T-cell (primary cell): ENCODE results near the gene HDAC9. TPM values are rescaled to one million over a fixed set of nuclear protein-coding genes. Genes with fewer than 3 reads are reported as not detected.

ENCODE experiments used
- ATAC-seq, 4 experiments: fragments of 200-7000 bp in 3 of 4; fragments of 150-1000 bp in 1 of 4; cut with Tn5 transposase; replicated peaks in 1 of 4; 1 replicate in 3 of 4; 2 replicates in 1 of 4; pipeline ENCODE4 v1.10.0; 2021; ENCODE audit warnings: moderate library complexity in 3 of 4, mild to moderate bottlenecking in 2 of 4, moderate number of reproducible peaks in 1 of 4
- CTCF ChIA-PET, 2 donors: fragments of 300-600 bp; sonication (Branson Sonifier 250); formaldehyde crosslinking; loops; one replicate each; lab custom pipeline; 2022; ENCODE audit warnings: antibody characterized with exemption in 2 of 2; lab: Charles Lee
- POLR2A ChIA-PET, 2 donors: fragments of 300-600 bp; sonication (Branson Sonifier 250); formaldehyde crosslinking; loops; one replicate each; lab custom pipeline; 2022; ENCODE audit warnings: antibody characterized with exemption in 2 of 2; lab: Charles Lee
- DNase-seq, 35 experiments: peaks; one replicate each; pipeline versions ENCODE4 v3.0.0 to v3.0.0-alpha.2; 2013 to 2023
- H3K27ac ChIP-seq: one replicate; pipeline ENCODE4 v1.5.1; 2013; ENCODE audit warnings: low read length
- H3K27me3 ChIP-seq, 2 experiments: replicated peaks in 1 of 2; 1 replicate in 1 of 2; 2 replicates in 1 of 2; pipeline versions ENCODE4 v1.6.1 to v1.7.0; 2013; ENCODE audit warnings: low read length in 1 of 2, mixed read lengths in 1 of 2; ENCODE audit not compliant: control insufficient read depth in 2 of 2, insufficient read depth in 2 of 2; ENCODE audit errors: extremely low read depth in 1 of 2
- H3K36me3 ChIP-seq, 2 donors: 1 replicate in 1 of 2; 2 replicates in 1 of 2; pipeline versions ENCODE4 v1.6.1 to v1.7.0; 2013; ENCODE audit warnings: low read length in 1 of 2; ENCODE audit not compliant: control insufficient read depth in 2 of 2, insufficient read depth in 1 of 2; ENCODE audit errors: extremely low read depth in 1 of 2
- H3K4me1 ChIP-seq, 2 experiments: 1 replicate in 1 of 2; 2 replicates in 1 of 2; pipeline versions ENCODE4 v1.6.1 to v1.7.0; 2013; ENCODE audit warnings: low read length in 2 of 2, mixed read lengths in 1 of 2; ENCODE audit not compliant: insufficient read depth in 2 of 2, control insufficient read depth in 1 of 2; ENCODE audit errors: extremely low read depth in 1 of 2
- H3K4me3 ChIP-seq, 2 donors: 1 replicate in 1 of 2; 2 replicates in 1 of 2; pipeline versions ENCODE4 v1.5.1 to v1.7.0; 2013; ENCODE audit warnings: mild to moderate bottlenecking in 2 of 2, low read length in 1 of 2, moderate library complexity in 1 of 2; ENCODE audit not compliant: control insufficient read depth in 1 of 2; ENCODE audit errors: extremely low read depth in 1 of 2
- H3K9me3 ChIP-seq: 2 replicates; pipeline ENCODE4 v1.7.0; 2013
- H3K27ac Mint-ChIP-seq, 2 donors: one replicate each; pipeline ENCODE4 v1.8.0; 2020 to 2021; ENCODE audit warnings: mild to moderate bottlenecking in 2 of 2, mixed read lengths in 2 of 2
- H3K27me3 Mint-ChIP-seq, 2 donors: one replicate each; pipeline ENCODE4 v1.8.0; 2021 to 2022; ENCODE audit warnings: mixed read lengths in 2 of 2
- H3K36me3 Mint-ChIP-seq: one replicate; pipeline ENCODE4 v1.8.0; 2021; ENCODE audit warnings: mixed read lengths
- H3K4me1 Mint-ChIP-seq, 3 donors: one replicate each; pipeline ENCODE4 v1.8.0; 2020 to 2022; ENCODE audit warnings: mixed read lengths in 3 of 3, mild to moderate bottlenecking in 1 of 3
- H3K4me3 Mint-ChIP-seq, 3 donors: one replicate each; pipeline ENCODE4 v1.8.0; 2020 to 2022; ENCODE audit warnings: mild to moderate bottlenecking in 3 of 3, mixed read lengths in 3 of 3, moderate library complexity in 3 of 3
- H3K9me3 Mint-ChIP-seq, 3 donors: one replicate each; pipeline ENCODE4 v1.8.0; 2020 to 2022; ENCODE audit warnings: mixed read lengths in 3 of 3
- WGBS: methylation state at CpG from one replicate; pipeline ENCODE4 v1.1.5; 2013; ENCODE audit warnings: missing lambda C conversion rate; ENCODE audit not compliant: insufficient coverage; 5-methylcytosine and 5-hydroxymethylcytosine counted together
- total RNA-seq, 35 experiments: library from RNA in 6 of 35; stranded (reverse) in 6 of 35; fragments of 120-200 nt in 1 of 35; gene quantifications; one replicate each; pipeline versions ENCODE4 v1.2.1 to v1.2.4 and lab custom pipeline; 2013 to 2026

The HDAC9 gene
- total RNA-seq, 5 donors from 2014 or later (not counting 1 experiment from before 2014, with no cell fraction given) = 2.8 to 6.7 (median 4.7) TPM

GRCh38 chr7:18916826-18917225, 421.3 kb downstream of the HDAC9 start:
- H3K36me3 ChIP-seq = no peaks in the 10 kb centered on the region
- no peaks in the 10 kb centered on the region for H3K27me3 ChIP-seq
- no peaks in the 10 kb centered on the region for H3K9me3 ChIP-seq
- Mint-ChIP-seq H3K27me3 (no peaks in the 10 kb centered on the region), H3K36me3 (no peaks in the 10 kb centered on the region), H3K9me3 (peaks cover 3 to 19% (median 13%) of the 10 kb centered on the region in 3 donors), H3K4me3 (no peak overlapping the region), H3K27ac (no peak overlapping the region), H3K4me1 (no peaks in the 10 kb centered on the region)
- no peak overlapping the region for H3K27ac ChIP-seq
- no peak overlapping the region for H3K4me3 ChIP-seq
- no peaks in the 10 kb centered on the region for H3K4me1 ChIP-seq
- WGBS = no CpG with 5 or more reads among the region's 3 CpGs
- DNase-seq = no peak
- CTCF ChIA-PET = no interaction called here
- no peak for ATAC-seq
- POLR2A ChIA-PET = no interaction called here

DNA sequence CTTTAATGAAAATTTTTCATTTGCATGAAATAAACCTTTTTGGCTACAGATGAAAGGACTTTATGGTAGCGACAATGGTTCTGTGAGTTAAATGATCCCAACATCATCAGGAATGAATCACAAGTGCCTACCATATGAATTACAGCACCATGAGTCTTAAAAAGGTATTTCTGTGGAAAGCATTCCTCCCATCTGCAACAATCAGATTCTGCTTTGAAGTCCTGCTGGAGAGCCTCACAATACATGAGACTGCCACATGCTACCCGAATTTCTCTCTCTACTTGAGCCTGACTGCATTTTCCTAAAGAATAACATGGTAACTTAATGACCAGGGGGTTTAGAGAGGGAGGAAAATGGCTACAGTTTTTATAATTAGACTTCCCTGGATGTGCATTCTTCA, 431.6 kb downstream of the HDAC9 start:
- Histone ChIP-seq H3K36me3 (no peaks in the 10 kb centered on the region), H3K4me1 (no peaks in the 10 kb centered on the region), H3K27ac (no peak overlapping the region), H3K4me3 (no peak overlapping the region), H3K9me3 (no peaks in the 10 kb centered on the region), H3K27me3 (no peaks in the 10 kb centered on the region)
- Mint-ChIP-seq H3K4me3 (no peak overlapping the region), H3K27me3 (no peaks in the 10 kb centered on the region), H3K9me3 (peaks cover 4 to 9% (median 5%) of the 10 kb centered on the region in 3 donors), H3K36me3 (no peaks in the 10 kb centered on the region), H3K4me1 (no peaks in the 10 kb centered on the region), H3K27ac (no peak overlapping the region)
- DNase-seq (no peak), ATAC-seq (no peak)
- ChIA-PET CTCF (no interaction called here), POLR2A (no interaction called here)
- WGBS = no CpG with 5 or more reads among the region's 2 CpGs

DNA sequence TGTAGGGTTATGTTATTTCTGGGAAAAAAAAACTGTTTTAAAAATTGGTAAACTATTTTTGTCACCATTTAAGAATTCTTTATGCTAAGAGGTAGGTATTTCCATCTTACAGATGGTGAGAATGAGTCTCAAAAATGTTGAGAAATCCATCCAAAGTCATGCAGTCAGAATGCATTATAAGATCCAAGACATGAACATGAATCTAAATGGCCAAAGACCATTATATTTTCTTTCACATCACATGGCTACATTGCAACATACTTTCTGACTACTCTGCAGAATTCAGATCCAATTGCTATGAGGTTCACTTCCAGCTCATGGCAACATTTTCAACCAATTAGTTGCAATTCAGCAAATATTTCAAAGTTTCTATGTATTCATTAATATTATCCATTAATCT, 440.7 kb downstream of the HDAC9 start:
- H3K4me1 ChIP-seq = no peaks in the 10 kb centered on the region
- H3K27me3 ChIP-seq = no peaks in the 10 kb centered on the region
- peaks cover 4 to 18% (median 5%) of the 10 kb centered on the region in 3 donors for H3K9me3 Mint-ChIP-seq
- DNase-seq = no peak
- ChIA-PET POLR2A (no interaction called here), CTCF (no interaction called here)
- no peak for ATAC-seq
- H3K36me3 ChIP-seq = no peaks in the 10 kb centered on the region
- H3K27ac Mint-ChIP-seq = no peak overlapping the region
- H3K27me3 Mint-ChIP-seq = no peaks in the 10 kb centered on the region
- H3K27ac ChIP-seq = no peak overlapping the region
- H3K4me3 ChIP-seq = no peak overlapping the region
- no peaks in the 10 kb centered on the region for H3K9me3 ChIP-seq
- H3K4me1 Mint-ChIP-seq = no peaks in the 10 kb centered on the region
- H3K36me3 Mint-ChIP-seq = no peaks in the 10 kb centered on the region
- no peak overlapping the region for H3K4me3 Mint-ChIP-seq

DNA sequence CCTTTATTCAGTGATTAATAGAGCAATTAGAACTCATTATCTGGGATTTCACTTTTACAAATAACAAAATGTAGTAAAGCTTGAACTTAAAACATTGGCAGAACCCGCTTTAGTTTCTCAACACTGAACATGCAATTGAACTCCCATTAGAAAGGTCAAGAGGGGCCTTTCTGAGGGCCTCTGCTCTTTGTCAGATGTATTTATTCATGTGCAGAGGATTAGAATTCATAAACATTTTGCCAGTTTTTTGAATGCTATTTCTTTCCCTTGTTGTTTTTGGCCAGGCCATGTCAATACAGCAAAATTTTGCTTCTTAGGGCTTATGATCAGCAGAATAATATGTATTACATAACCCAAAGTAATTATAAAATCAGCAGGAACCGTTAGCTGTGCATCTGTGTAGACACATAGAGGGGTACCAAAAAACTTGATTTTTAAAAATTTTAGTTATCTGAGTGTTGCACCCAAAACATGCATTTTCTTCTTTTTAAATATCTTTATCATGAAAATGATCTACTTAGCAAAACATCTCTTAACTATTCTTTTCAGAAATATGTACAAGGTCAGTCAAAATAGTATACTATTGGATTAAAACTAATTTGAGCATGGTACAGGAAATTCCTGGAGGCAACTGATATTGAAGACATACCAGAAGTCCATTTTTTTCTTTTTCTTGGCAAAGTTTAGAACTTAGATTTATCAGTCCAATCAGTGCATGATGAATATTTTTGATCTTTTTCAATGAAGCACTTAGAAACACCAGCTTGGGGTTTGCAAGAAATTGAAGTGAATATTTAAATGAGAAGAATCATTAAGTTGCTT, 444.4 kb downstream of the HDAC9 start:
- no peak overlapping the region for H3K4me3 ChIP-seq
- POLR2A ChIA-PET = no interaction called here
- H3K27me3 Mint-ChIP-seq = no peaks in the 10 kb centered on the region
- H3K4me1 ChIP-seq = no peaks in the 10 kb centered on the region
- peaks cover 0 to 4% (median 0%) of the 10 kb centered on the region in 3 donors for H3K9me3 Mint-ChIP-seq
- DNase-seq (no peak), ATAC-seq (no peak)
- no peak overlapping the region for H3K4me3 Mint-ChIP-seq
- no peaks in the 10 kb centered on the region for H3K27me3 ChIP-seq
- H3K27ac ChIP-seq = no peak overlapping the region
- CTCF ChIA-PET = no interaction called here
- WGBS = no CpG with 5 or more reads among the region's 2 CpGs
- H3K36me3 ChIP-seq = no peaks in the 10 kb centered on the region
- H3K4me1 Mint-ChIP-seq = no peaks in the 10 kb centered on the region
- H3K9me3 ChIP-seq = no peaks in the 10 kb centered on the region
- no peak overlapping the region for H3K27ac Mint-ChIP-seq
- no peaks in the 10 kb centered on the region for H3K36me3 Mint-ChIP-seq

DNA sequence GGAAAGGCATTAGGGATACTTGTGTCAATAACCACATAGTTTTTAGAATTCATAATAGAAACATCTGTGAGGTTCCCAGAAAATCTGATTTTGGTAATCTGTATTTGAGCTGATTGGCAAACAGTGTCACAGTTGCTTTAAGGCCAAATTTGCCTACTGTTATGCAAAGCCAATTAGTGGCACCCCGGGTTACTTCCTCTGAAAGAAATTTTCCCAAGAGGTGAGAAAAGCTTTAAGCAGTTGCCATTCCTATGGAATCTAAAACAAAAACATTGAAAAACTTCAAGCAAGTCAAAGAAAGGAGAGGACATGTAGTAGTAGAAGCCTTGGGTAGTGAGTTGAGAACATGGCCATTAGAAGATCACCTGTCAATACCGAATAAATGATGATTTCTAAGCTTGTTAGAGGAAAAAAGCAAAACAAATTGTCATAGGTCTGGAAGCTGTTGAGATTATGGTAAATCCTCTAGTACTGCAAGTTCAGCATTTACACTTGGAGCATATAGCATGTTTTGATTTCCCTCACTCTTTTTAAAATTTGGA, 445.1 kb downstream of the HDAC9 start:
- Mint-ChIP-seq H3K4me3 (no peak overlapping the region), H3K27ac (no peak overlapping the region), H3K9me3 (peaks cover 0 to 4% (median 0%) of the 10 kb centered on the region in 3 donors), H3K27me3 (no peaks in the 10 kb centered on the region), H3K36me3 (no peaks in the 10 kb centered on the region), H3K4me1 (no peaks in the 10 kb centered on the region)
- H3K27ac ChIP-seq = no peak overlapping the region
- no peaks in the 10 kb centered on the region for H3K4me1 ChIP-seq
- CTCF ChIA-PET = no interaction called here
- no peaks in the 10 kb centered on the region for H3K36me3 ChIP-seq
- ATAC-seq = no peak
- POLR2A ChIA-PET = no interaction called here
- H3K4me3 ChIP-seq = no peak overlapping the region
- no peak for DNase-seq
- H3K9me3 ChIP-seq = no peaks in the 10 kb centered on the region
- H3K27me3 ChIP-seq = no peaks in the 10 kb centered on the region
- no CpG with 5 or more reads among the region's 2 CpGs for WGBS

DNA sequence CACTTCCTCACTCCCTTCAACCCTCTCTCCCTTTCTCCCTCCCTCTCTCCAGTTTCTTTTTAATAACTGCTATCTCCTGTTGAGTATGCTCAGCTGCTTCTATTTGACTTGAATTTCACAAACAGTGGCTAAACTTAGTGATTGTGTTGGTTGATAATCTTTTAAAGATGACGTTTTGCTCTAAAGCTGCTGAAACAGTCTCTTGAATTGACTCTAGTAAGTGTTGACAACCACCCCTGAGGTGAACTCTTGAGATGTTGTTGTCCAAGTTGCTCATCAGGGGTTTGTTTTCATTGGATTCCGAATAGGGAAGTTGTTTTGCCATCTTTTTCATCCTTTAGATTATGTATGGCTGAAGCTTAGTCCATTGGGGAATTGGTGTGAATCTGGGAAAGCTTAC, 445.7 kb downstream of the HDAC9 start:
- no peaks in the 10 kb centered on the region for H3K9me3 ChIP-seq
- no peaks in the 10 kb centered on the region for H3K27me3 ChIP-seq
- peaks cover 0 to 4% (median 0%) of the 10 kb centered on the region in 3 donors for H3K9me3 Mint-ChIP-seq
- no peak overlapping the region for H3K4me3 Mint-ChIP-seq
- ATAC-seq (no peak), DNase-seq (no peak)
- 22% methylated on average over 1 of the region's 2 CpGs for WGBS
- H3K4me3 ChIP-seq = no peak overlapping the region
- no peak overlapping the region for H3K27ac Mint-ChIP-seq
- POLR2A ChIA-PET = no interaction called here
- CTCF ChIA-PET = no interaction called here
- H3K4me1 ChIP-seq = no peaks in the 10 kb centered on the region
- no peaks in the 10 kb centered on the region for H3K36me3 Mint-ChIP-seq
- H3K36me3 ChIP-seq = no peaks in the 10 kb centered on the region
- no peaks in the 10 kb centered on the region for H3K4me1 Mint-ChIP-seq
- H3K27me3 Mint-ChIP-seq = no peaks in the 10 kb centered on the region
- no peak overlapping the region for H3K27ac ChIP-seq
